ENCODE results near the gene ZNF619.

Gene ZNF619

DNA sequence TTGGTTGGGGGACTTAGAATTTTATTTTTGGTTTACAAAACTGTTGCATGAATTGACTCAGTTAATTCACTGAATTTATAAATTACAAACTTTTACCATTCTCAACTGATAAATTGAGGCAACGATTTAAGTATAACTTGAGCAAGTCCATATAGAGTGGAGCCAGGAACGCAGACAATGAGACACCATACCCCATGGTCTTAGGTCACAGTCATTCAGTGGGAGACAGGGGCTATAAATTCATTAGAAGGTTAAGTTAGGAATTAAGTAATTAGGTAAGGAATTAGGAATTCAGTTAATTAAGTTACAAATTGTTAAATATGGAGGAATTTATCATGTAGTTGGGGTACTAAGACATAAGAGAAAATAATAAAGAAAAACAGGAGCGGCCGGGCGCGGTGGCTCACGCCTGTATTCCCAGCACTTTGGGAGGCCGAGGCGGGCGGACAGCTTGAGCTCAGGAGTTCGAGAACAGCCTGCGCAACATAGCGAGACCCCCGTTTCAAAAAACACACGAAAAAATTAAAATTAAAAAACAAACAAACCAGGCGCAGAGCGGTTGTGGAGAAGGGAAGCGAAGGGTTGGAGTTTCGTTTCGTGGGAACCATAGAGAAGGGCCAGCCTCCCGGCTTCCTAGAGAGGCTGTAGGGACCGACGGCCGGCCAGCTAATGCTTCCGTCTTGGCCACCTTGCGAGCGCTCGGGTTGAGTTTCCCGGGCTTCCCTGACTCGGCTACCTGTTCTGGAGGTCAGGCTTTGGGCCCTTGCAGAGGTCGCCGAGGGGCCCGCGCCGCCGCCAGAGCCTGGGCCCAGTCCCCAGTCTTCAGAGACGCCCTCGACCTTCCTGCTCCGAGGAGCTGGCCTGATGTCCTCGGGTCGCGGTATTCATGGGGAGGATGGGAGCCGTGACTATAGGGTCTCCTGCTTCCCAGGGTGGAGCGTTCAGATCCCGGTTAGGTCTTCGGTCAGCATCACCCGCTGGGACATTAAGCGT lies at the start of gene ZNF619:
Gene ZNF619 (plus strand): TSS at position 645 of the 993 bp plus-strand sequence. CDS start 858 bp downstream, outside the sequence.
- peak within 1 kb of the TSS; percentile 26; the same call in 1 of the 2 replicates for H3K4me3 ChIP-seq (ENCODE audit: low read depth, low read length)
- TF ChIP-seq, protein P1, sequence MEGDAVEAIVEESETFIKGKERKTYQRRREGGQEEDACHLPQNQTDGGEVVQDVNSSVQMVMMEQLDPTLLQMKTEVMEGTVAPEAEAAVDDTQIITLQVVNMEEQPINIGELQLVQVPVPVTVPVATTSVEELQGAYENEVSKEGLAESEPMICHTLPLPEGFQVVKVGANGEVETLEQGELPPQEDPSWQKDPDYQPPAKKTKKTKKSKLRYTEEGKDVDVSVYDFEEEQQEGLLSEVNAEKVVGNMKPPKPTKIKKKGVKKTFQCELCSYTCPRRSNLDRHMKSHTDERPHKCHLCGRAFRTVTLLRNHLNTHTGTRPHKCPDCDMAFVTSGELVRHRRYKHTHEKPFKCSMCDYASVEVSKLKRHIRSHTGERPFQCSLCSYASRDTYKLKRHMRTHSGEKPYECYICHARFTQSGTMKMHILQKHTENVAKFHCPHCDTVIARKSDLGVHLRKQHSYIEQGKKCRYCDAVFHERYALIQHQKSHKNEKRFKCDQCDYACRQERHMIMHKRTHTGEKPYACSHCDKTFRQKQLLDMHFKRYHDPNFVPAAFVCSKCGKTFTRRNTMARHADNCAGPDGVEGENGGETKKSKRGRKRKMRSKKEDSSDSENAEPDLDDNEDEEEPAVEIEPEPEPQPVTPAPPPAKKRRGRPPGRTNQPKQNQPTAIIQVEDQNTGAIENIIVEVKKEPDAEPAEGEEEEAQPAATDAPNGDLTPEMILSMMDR (IDR thresholded peaks at IDR 0.05; ENCODE audit: control insufficient read depth, extremely low read depth, insufficient read depth) = no peak
- no peak for DNase-seq (ENCODE audit: low read depth)

DNA sequence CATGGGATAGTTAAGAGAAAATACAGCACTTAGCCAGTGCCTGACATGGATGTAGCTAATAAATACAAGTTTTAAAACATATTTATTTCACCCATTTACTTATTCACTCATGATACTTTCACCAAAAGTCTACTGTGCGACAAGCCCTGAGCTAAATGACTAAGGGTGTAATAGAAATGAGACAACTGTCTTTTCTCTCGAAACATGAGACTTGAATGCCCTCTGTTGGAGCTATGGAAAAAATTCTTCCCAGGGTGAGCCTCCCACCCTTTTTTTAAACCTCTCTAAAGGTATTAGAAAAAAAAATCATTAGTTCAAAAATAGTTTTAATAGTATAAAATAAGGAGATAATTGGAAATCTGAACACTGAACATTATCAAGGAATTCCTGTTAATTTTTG lies 44.1 kb upstream of the ZNF619 start:
- TF ChIP-seq, protein P1 (IDR thresholded peaks at IDR 0.05; ENCODE audit: control insufficient read depth, extremely low read depth, insufficient read depth) = no peak
- no peak for DNase-seq (ENCODE audit: low read depth)
- no peak overlapping the region for H3K4me3 ChIP-seq (ENCODE audit: low read depth, low read length)

DNA sequence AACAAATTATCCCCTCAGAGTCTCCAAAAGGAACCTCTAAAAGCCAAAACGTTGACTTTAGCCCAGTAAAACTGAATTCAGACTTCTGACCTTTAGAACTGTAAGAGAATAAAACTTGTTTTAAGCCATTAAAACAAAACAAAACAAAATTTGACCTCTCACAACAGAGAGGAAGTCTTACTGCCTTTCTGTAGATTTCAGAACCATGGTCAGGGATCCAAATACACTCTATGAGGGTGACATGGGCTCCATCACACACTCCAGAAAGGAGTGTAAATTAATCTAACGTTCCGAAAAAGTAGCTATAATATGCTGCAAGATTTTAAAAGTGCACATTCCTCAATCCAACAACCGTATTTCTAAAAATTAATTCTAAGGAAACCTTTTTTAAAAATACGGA lies 39.0 kb upstream of the ZNF619 start:
- TF ChIP-seq, protein P1 (IDR thresholded peaks at IDR 0.05; ENCODE audit: control insufficient read depth, extremely low read depth, insufficient read depth) = no peak
- H3K4me3 ChIP-seq (ENCODE audit: low read depth, low read length) = no peak overlapping the region
- DNase-seq (ENCODE audit: low read depth) = no peak

DNA sequence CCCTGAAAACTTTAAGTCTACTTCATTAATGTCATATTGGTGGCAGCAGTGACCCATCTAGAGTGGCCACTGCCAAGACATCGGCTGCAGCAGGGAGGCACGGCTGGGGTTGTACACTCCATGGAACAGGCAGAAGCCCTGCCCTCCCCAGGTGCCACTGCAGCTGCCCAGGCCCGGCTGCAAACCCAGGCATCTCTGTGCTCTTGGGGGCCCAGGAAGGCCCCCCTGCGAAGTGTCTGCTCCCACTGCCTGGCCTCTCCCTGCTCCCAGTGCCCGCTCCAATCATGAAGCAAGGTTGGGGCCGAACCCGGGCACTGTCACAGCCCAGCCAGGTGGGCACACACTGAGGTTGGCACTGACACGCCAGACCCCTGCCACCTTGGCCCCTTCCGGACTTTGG lies 31.9 kb upstream of the ZNF619 start:
- TF ChIP-seq, protein P1 (IDR thresholded peaks at IDR 0.05; ENCODE audit: control insufficient read depth, extremely low read depth, insufficient read depth) = no peak
- no peak for DNase-seq (ENCODE audit: low read depth)
- H3K4me3 ChIP-seq (ENCODE audit: low read depth, low read length) = no peak overlapping the region

DNA sequence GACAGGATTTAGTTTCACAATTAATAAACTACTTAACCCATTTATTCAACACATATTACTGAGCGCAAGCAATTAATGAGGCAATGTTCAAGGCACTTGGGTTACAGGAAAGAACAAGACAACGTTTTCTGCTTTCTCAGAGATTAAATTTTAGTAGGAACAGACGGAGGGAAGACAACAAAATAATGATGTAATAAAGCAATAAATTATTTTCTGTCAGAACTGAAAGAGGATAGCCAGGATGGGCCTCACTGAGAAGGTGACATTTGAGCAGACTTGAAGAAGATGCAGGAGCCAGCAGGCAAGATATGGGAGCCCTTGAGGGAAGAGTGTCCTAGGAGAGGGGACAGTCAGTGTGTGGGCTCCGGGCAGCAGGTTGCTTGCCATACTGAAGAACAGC lies 31.0 kb upstream of the ZNF619 start:
- TF ChIP-seq, protein P1 (IDR thresholded peaks at IDR 0.05; ENCODE audit: control insufficient read depth, extremely low read depth, insufficient read depth) = no peak
- H3K4me3 ChIP-seq (ENCODE audit: low read depth, low read length) = no peak overlapping the region
- no peak for DNase-seq (ENCODE audit: low read depth)

DNA sequence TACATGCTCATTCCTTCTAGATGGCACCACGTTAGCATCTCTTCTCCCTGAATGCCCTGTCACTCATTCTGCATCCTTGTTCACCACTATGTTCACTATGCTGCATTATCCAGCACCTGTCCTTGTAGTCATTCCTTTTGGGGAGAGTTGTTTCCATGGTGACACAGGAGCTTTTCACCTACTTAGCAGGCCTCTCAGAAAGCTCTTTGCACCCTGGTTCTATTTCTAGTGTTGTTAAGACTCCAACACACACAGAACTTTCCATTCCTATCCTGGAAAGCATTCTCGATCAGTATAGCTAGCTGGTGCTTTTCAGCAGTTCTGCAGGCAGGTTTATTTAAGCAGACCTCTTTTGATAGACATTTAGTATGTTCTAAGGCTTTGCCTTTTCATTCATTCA lies 26.5 kb upstream of the ZNF619 start:
- no peak overlapping the region for H3K4me3 ChIP-seq (ENCODE audit: low read depth, low read length)
- TF ChIP-seq, protein P1 (IDR thresholded peaks at IDR 0.05; ENCODE audit: control insufficient read depth, extremely low read depth, insufficient read depth) = no peak
- DNase-seq (ENCODE audit: low read depth) = no peak
